Colonic mucosa (tissue), 4 donors: ENCODE results near the gene CREB5. TPM values are rescaled to one million over a fixed set of nuclear protein-coding genes. Genes with fewer than 3 reads are reported as not detected.

ENCODE experiments used
- DNase-seq: peaks from one replicate; pipeline ENCODE4 v3.0.0-alpha.2; 2020
- H3K27ac ChIP-seq: fragments of 200-600 bp; one replicate; pipeline ENCODE4 v1.8.0; 2021
- H3K27me3 ChIP-seq: fragments of 200-600 bp; one replicate; pipeline ENCODE4 v1.8.0; 2021
- H3K36me3 ChIP-seq: fragments of 200-600 bp; one replicate; pipeline ENCODE4 v1.8.0; 2021
- H3K4me1 ChIP-seq: fragments of 200-600 bp; one replicate; pipeline ENCODE4 v1.8.0; 2021; ENCODE audit warnings: mild to moderate bottlenecking
- H3K4me3 ChIP-seq: fragments of 200-600 bp; one replicate; pipeline ENCODE4 v1.8.0; 2021
- H3K9ac ChIP-seq, 2 donors: one replicate each; pipeline ENCODE4 v1.7.0; 2013; ENCODE audit warnings: control low read depth in 2 of 2, low read depth in 2 of 2, low read length in 2 of 2
- H3K9me3 ChIP-seq: fragments of 200-600 bp; one replicate; pipeline ENCODE4 v1.8.0; 2021
- CTCF ChIP-seq: fragments of 200-600 bp; IDR thresholded peaks from one replicate; pipeline ENCODE4 v1.8.0; 2022; ENCODE audit warnings: antibody characterized with exemption, mild to moderate bottlenecking
- intact Hi-C: fragments of 100-400 bp; cut with DNase I; formaldehyde crosslinking; loops from one replicate; pipeline ENCODE4 v1.14.1; 2022
- total RNA-seq, 2 donors: library from RNA; stranded (reverse); fragmentation: NEBNext Ultra II Directional in 1 of 2; extraction: Animal tissue kit (Norgen Biotek cat#: 25700) in 1 of 2; gene quantifications; one replicate each; pipeline ENCODE4 v1.2.1, GENCODE V29; 2021
- donor health status: healthy.
- donor health status: DM: no; HTN: no; CAD: no.
- donor health status: DM: no; HTN: no; CAD: no.

The CREB5 gene
- total RNA-seq, 2 donors from 2014 or later = 0.54 to 3.6 TPM

- H3K4me3 ChIP-seq = no peak overlapping the region
- no peaks in the 10 kb centered on the region for H3K36me3 ChIP-seq
- DNase-seq = no peak
- no peak overlapping the region for H3K9ac ChIP-seq
- no peaks in the 10 kb centered on the region for H3K4me1 ChIP-seq
- H3K27me3 ChIP-seq = no peaks in the 10 kb centered on the region
- TF ChIP-seq CTCF = no peak
- H3K27ac ChIP-seq = no peak overlapping the region
- H3K9me3 ChIP-seq = no peaks in the 10 kb centered on the region
- intact Hi-C loops = no loop called here
Measured at GRCh38 chr7:28705350-28705749, 293.0 kb downstream of the CREB5 start.

GRCh38 chr7:28706584-28706983, 294.3 kb downstream of the CREB5 start:
- H3K9ac ChIP-seq = no peak overlapping the region
- TF ChIP-seq CTCF = no peak

GRCh38 chr7:28707291-28707690, 295.0 kb downstream of the CREB5 start:
- H3K27ac ChIP-seq = no peak overlapping the region
- no peak for DNase-seq
- no peak for TF ChIP-seq CTCF

More at GRCh38 chr7:28706584-28706983, 294.3 kb downstream of the CREB5 start:
- no peaks in the 10 kb centered on the region for H3K36me3 ChIP-seq
- intact Hi-C loops = no loop called here
- H3K9me3 ChIP-seq = no peaks in the 10 kb centered on the region
- H3K4me3 ChIP-seq = no peak overlapping the region
- DNase-seq = no peak
- no peaks in the 10 kb centered on the region for H3K4me1 ChIP-seq
- no peaks in the 10 kb centered on the region for H3K27me3 ChIP-seq
- no peak overlapping the region for H3K27ac ChIP-seq

GRCh38 chr7:28708033-28708951, 296.0 kb downstream of the CREB5 start:
- no peak for DNase-seq
- Histone ChIP-seq H3K27me3 (no peaks in the 10 kb centered on the region), H3K27ac (peak overlapping the region; percentile 29), H3K36me3 (no peaks in the 10 kb centered on the region), H3K9ac (no peak overlapping the region), H3K9me3 (no peaks in the 10 kb centered on the region), H3K4me3 (no peak overlapping the region), H3K4me1 (no peaks in the 10 kb centered on the region)
- intact Hi-C loops = no loop called here
- no peak for TF ChIP-seq CTCF

More at GRCh38 chr7:28707291-28707690, 295.0 kb downstream of the CREB5 start:
- Histone ChIP-seq H3K4me1 (no peaks in the 10 kb centered on the region), H3K27me3 (no peaks in the 10 kb centered on the region), H3K9ac (no peak overlapping the region), H3K9me3 (no peaks in the 10 kb centered on the region), H3K36me3 (no peaks in the 10 kb centered on the region), H3K4me3 (no peak overlapping the region)
- intact Hi-C loops = no loop called here

- intact Hi-C loops = no loop called here
- Histone ChIP-seq H3K9me3 (no peaks in the 10 kb centered on the region), H3K9ac (no peak overlapping the region), H3K27ac (no peak overlapping the region), H3K27me3 (no peaks in the 10 kb centered on the region), H3K36me3 (no peaks in the 10 kb centered on the region), H3K4me1 (no peaks in the 10 kb centered on the region), H3K4me3 (no peak overlapping the region)
- TF ChIP-seq CTCF = no peak
- no peak for DNase-seq
Measured at GRCh38 chr7:28709748-28710147, 297.4 kb downstream of the CREB5 start.
